Colon (tissue), 2 donors: ENCODE data around the gene KRTAP20-3.

Experiments
- FAIRE-seq: peaks from 2 replicates; lab custom pipeline; 2012; peaks lifted over from hg19 to GRCh38; lab: Jason Lieb, UNC
- donor health status: control.
- donor health status: control.

The KRTAP20-3 gene

GRCh38 chr21:30684506-30684905 is 41.8 kb downstream of the KRTAP20-3 start:
- FAIRE-seq = no peak

GRCh38 chr21:30689822-30690221 is 47.2 kb downstream of the KRTAP20-3 start:
- FAIRE-seq = no peak
